Hematopoietic multipotent progenitor cell treated with erythropoietin and hydrocortisone succinate and interleukin-3 and kit ligand, for 17 days (in vitro differentiated cells): ENCODE measurements around the gene NRGN.
"Not testable (repeated sequence)": the region's sequence is repeated elsewhere in the genome, so short reads cannot be mapped to it uniquely, and the experiment has no call there.

ENCODE experiments used
- DNase-seq: peaks from one replicate; pipeline ENCODE4 v3.0.0-alpha.2; 2015; ENCODE audit warnings: low spot score

NRGN gene

GRCh38 chr11:124757320-124757719 is 17.6 kb downstream of the NRGN start:
- no peak for DNase-seq

- DNase-seq: no peak
Measured at GRCh38 chr11:124758355-124759265, 18.9 kb downstream of the NRGN start.

DNA sequence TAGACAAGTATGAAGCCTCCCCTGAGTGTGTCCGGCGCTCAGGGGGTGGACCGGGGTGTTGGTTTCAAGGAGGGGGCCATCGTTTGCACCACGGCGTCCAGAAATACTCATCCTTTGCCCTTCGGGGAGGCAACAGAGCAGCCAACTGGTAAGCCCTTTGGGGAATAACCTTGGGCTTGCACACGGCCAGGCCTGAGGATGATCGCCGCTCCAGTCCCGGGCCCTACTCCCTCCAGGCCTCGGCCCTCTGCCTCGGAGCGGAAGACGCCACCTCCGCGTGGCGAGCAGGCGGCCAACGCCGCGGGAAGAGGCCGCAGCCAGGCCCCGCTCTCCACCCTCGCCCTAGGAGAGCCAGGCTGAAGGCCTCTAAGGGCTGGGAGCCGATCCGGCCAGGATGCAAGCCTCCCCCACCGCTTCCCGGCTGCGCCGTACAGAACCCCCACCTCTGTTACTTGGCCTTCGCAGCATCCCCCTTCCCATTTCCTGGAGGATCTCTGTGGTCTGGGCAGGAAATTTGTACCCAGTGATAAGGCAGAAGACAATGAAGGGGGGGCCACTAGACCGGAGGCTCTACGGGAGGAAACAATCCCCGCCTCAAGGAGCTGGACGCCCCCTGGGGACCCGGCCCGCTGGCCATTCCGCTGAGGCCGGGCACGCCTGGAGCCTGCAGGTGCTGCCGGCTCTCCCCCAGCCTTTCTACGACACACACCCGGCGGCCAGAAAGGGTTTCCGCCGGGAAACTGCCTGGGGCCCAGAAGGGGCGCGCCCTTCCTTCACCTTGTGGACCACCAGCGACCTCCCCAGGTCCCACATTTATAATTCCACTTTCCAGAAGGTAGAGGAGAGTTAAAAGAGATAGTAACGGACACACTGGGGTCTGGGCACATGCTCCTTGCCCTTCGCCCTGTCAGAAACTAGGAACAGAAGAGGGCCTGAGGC is 19.8 kb downstream of the NRGN start:
- DNase-seq: no peak

- no peak for DNase-seq
Measured at GRCh38 chr11:124760205-124760652, 20.5 kb downstream of the NRGN start.

- no peak for DNase-seq
Measured at GRCh38 chr11:124760806-124761205, 21.1 kb downstream of the NRGN start.

DNA sequence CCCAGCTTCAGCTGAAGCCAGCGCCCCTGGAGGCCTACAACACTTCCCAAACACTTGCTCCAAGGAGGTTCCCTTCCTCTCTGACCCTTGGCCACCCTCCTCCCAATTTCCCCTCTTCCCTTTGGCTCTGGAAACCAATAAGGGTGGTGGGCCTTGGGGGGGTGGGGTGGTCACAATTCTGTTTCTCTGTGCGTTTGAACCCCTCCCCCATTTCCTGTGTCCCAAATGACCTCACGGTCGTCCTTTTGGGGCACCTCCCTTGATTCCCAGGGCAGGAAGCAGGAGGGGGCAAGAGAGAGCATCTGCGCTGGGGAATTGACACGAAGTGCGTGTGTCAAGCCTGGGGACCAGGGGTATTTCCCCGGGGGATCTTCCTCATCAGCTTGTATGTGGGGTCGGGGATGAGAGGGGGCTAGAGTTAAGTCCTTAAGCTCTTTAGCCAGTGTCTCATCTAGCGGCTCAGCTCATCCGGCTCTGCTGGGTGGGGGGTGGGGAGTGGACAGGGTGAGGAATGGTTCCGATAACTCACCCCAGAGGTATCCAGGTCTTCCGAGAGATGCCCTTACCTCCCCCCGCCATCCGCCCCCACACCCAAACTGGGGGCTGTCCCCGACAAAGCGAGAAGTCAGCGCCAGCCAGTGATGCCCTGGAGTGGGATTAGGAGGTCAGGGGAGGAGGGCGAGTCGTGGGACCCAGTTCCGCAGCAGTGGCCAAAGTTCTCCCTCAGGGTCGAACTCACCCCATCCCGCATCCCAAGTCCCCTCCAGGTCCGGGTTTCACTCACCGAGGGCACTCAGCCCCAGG is 21.8 kb downstream of the NRGN start:
- no peak for DNase-seq

DNA sequence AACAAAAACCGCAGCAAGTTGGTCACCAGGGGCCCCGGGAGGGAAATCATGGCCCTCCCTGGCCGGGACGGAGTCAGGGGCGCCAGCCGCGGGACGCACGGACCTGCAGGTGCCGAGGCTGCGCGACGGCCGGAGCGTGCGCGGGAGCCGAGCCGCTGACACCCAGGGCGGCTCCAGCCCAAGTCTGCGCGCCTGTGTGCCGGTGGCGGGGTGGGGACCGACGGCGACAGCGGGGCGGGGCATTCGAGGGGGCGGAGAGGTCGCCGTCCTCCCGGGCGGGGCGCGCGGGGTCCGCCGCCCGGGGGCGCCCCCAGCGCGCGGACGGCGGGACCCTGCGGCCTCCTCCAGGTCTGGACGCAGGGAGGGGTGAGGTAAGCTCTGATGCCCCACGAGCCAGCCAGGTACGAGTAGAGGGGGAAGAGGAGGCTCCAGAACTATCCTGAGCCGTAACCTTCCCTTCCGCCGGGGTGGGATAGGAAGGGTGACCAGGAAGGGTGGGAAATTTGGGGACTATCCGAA is 22.4 kb downstream of the NRGN start, which contains the start of gene ESAM:
TSS of gene ESAM (minus strand) at position 186 of the 519 bp plus-strand sequence. CDS start at position 50, 136 bp downstream.
- no peak for DNase-seq

GRCh38 chr11:124762624-124763155 is 22.9 kb downstream of the NRGN start:
- no peak for DNase-seq

DNA sequence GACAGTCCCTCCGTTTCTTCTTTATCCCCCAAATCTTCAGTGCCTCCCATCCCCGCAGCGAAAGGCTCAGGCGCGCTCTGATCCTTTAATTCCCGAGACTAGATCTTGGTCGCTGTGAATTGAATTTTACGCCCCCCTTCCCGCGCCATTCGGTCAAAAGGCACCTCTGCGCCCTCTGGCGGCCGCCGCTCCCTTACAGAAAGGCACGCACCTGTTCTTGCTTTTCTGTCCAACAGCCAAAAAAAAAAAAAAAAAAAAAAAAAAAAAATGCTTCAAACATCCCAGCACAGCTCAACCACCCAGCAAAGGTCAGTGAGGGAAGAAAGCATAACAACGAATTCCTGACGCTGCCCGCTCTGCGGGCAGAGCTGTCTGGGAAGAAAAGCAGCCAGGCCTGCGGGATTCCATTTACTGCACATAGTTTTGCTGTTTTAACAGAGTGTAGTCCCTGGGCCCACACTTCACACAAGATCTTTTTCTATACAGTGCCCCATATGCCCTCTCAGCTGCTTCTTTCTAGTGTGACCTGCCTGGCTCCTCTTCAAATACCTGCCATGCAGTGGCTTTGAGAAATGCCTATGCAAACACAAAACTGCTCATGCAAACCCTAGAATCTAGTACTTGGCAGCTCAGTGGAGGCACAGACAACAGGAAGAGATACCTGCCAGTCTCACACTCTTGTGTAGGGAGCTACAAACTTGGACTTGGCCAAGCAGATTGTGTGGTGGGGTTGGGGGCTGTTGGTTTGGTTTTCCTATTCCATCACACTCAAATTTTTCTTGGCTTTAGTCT is 23.6 kb downstream of the NRGN start:
- DNase-seq: peak; percentile 61

DNA sequence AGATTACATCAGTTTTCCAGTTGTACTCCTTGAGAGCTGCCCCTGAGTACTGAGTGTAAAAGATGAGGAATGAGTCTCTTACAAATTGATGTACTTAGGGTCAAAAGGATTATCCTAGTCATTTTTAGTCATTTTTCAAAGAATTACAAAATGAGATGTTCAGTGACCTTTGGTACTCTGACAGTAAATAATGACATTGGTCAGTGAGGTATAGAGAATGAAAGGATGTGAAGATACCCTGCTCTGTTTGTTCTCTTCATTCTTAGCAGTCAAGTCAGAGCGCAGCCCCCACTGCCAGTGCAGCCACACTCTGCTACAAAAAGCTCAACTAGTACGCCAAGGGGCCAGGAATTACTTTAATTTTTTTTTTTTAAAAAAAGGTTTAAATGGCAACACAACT is 26.4 kb downstream of the NRGN start:
- DNase-seq: no peak

GRCh38 chr11:124768914-124769313 is 29.2 kb downstream of the NRGN start:
- no peak for DNase-seq

- DNase-seq: no peak
Measured at GRCh38 chr11:124769806-124770774, 30.3 kb downstream of the NRGN start.

DNA sequence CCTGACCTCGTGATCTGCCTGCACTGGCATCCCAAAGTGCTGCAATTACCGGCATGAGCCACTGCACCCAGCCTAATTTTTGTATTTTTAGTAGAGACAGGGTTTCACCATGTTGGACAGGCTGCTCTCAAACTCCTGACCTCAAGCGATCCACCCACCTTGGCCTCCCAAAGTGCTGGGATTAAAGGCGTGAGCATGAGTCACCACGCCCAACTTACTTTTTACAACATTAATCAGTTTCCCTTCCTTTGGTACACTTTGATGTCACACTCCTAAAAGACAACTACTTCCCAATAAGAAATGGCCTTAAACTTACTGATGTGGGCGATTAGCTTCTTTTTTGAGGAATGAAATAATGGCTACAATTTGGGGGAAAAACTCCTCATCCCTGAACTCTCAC is 31.2 kb downstream of the NRGN start:
- DNase-seq: not testable (repeated sequence)

DNA sequence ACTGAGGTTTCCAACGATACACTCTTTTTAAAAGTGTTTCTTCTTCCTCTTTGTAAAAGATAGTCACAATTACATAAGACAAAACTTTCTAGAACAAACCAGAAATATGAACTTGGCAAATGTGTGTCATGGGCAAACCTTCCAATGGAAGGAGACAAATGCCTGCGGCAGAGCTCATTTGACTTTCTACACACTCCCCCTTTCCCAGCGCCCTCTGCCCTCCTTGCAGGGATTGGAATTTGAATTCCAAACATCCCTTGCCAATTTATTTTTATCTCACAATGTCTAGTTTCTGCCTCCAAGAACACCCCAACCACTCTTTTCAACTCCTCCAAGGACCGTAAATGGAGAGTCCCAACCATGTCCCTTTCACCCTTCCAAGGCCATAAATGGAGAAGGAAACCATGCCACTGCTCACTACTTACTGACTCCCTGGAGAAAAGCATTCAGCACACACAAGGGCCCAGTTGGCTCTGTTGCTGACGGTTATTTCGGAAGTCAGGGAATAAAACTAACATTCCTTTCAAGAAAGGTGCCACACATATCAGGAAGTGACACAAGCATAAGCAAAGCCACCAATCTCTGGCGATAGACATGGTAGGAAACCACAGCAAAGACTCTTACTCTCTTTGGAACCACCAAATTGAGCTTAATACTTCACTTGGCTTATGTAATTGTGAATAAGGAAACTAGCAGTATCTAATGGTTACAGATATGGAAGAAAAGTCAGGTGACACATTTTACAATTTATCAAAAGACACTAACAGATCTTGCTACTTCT is 37.3 kb downstream of the NRGN start:
- no peak for DNase-seq

- DNase-seq: no peak
Measured at GRCh38 chr11:124778281-124778680, 38.5 kb downstream of the NRGN start.

DNA sequence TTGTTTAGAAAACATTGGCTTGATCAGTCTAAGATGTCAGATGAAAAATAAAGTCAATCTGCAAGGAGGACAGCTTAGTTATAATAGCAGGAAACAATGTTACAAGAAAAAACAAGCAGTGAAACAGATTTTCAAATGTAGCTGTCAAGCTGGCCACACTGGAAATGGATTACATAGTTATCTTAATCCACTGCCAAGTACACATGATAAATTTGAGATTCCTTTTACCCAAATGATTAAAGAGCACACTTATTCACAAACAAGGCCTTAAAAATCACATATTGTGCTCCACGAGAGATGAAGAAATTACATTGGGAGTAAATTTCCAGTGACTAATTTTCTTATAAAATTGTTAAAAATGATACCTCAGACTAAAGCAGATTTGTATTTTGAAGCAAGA is 39.8 kb downstream of the NRGN start:
- DNase-seq: no peak

DNA sequence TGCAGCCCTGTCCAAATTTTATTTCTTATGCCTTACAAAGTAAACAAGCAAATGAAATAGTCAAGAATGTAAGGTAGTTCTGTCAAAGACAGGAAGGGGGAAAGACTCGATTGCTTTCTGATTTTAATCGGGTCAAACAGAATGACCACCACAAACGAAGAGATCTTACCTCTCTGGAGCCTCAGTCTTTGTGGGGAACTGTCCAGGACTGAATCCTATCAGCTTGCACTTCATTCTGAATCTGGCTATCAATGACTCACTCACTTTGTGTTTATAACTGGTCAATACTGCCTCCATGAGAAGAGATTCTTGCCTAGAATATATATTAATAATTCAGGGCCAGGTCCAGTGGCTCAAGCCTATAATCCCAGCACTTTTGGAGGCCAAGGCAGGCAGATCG is 43.3 kb downstream of the NRGN start:
- DNase-seq: no peak

DNA sequence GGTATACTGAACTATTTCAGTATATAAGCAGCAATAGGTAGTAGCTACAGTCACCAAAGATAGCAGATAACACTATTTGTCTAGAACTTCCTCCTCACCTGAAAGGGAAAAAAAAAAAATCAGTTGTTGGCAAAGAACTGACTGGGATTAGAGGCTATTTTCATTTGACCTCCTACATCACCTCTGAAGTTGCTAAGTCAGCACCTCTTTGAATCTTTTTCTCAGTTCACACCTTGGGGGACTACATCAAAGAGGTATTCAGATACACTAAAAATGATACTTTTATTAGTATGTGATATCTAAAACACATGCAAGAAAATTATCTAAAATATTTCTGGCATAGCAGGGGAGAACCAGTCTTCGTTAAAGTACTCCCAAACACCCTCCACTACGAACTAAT is 44.3 kb downstream of the NRGN start:
- DNase-seq: no peak
